AG10803 (cell line): ENCODE data around the gene STRADA.

ENCODE experiments used
- DNase-seq: peaks from one replicate; pipeline ENCODE4 v3.0.0; 2010; ENCODE audit warnings: low read depth
- H3K4me3 ChIP-seq: 2 replicates; pipeline ENCODE4 v1.5.1; 2011; ENCODE audit warnings: mild to moderate bottlenecking, low read length, control low read depth
- CTCF ChIP-seq: conservative IDR thresholded peaks from 2 replicates; pipeline ENCODE4 v1.5.1; 2011; ENCODE audit warnings: mild to moderate bottlenecking, low read length, control low read depth, inconsistent platforms

Gene STRADA

GRCh38 chr17:63741408-63742173 is at the start of gene STRADA:
Gene STRADA, minus strand, starts transcription at chr17:63741799. Its CDS starts 13,430 bp downstream, at chr17:63728369.
- H3K4me3 ChIP-seq: peak within 1 kb of the TSS; percentile 88
- TF ChIP-seq CTCF: no peak
- DNase-seq: peak; percentile 94

- DNase-seq: no peak
- H3K4me3 ChIP-seq: no peak overlapping the region
- no peak for TF ChIP-seq CTCF
These were observed 48.5 kb upstream of the STRADA start for GRCh38 chr17:63790057-63790456.

GRCh38 chr17:63786971-63787711 is 45.5 kb upstream of the STRADA start:
- TF ChIP-seq CTCF: no peak
- no peak for DNase-seq
- H3K4me3 ChIP-seq: no peak overlapping the region

- TF ChIP-seq CTCF: no peak
- no peak for DNase-seq
These were observed 44.5 kb upstream of the STRADA start for GRCh38 chr17:63786117-63786516.

GRCh38 chr17:63785556-63785955 is 44.0 kb upstream of the STRADA start:
- no peak for TF ChIP-seq CTCF
- no peak overlapping the region for H3K4me3 ChIP-seq
- peak; percentile 54 for DNase-seq

More at GRCh38 chr17:63786117-63786516, 44.5 kb upstream of the STRADA start:
- no peak overlapping the region for H3K4me3 ChIP-seq

- H3K4me3 ChIP-seq: no peak overlapping the region
- no peak for TF ChIP-seq CTCF
- no peak for DNase-seq
These were observed 41.9 kb upstream of the STRADA start for GRCh38 chr17:63783522-63783921.

- no peak for DNase-seq
- no peak for TF ChIP-seq CTCF
- H3K4me3 ChIP-seq: no peak overlapping the region
These were observed 39.3 kb upstream of the STRADA start for GRCh38 chr17:63780928-63781327.
